MCF 10A (cell line): ENCODE measurements around the gene STX17. TPM values are rescaled to one million over a fixed set of nuclear protein-coding genes. Genes with fewer than 3 reads are reported as not detected.

Experiments
- BruUV-seq: library from RNA; stranded (reverse); fragments of 400-500 nt; replicated peaks from 2 replicates; lab custom pipeline; 2021; lab: Mats Ljungman, UMichigan
- CTCF ChIA-PET: fragments of 300-600 bp; sonication (Branson Sonifier 250); formaldehyde crosslinking; extraction: SDS; loops from one replicate; lab custom pipeline; 2021; ENCODE audit warnings: antibody characterized with exemption, inconsistent platforms; lab: Yijun Ruan, JAX
- POLR2A ChIA-PET: fragments of 300-600, 350-650 bp; sonication (Branson Sonifier 250); formaldehyde crosslinking; extraction: SDS; loops from one replicate; lab custom pipeline; 2020; ENCODE audit warnings: antibody characterized with exemption, inconsistent platforms; lab: Yijun Ruan, JAX
- DNase-seq: peaks from one replicate; pipeline ENCODE4 v3.0.0-alpha.2; 2018; ENCODE audit not compliant: unreplicated experiment
- H3K27ac Mint-ChIP-seq: one replicate; pipeline ENCODE4 v1.8.0; 2022; ENCODE audit warnings: mild to moderate bottlenecking, low read depth, mixed read lengths; ENCODE audit not compliant: unreplicated experiment
- H3K27me3 Mint-ChIP-seq: one replicate; pipeline ENCODE4 v1.8.0; 2022; ENCODE audit warnings: mixed read lengths; ENCODE audit not compliant: insufficient read depth, unreplicated experiment
- H3K36me3 Mint-ChIP-seq: one replicate; pipeline ENCODE4 v1.8.0; 2022; ENCODE audit warnings: mild to moderate bottlenecking, moderate library complexity, mixed read lengths; ENCODE audit not compliant: insufficient read depth, unreplicated experiment
- H3K4me1 Mint-ChIP-seq: one replicate; pipeline ENCODE4 v1.8.0; 2022; ENCODE audit warnings: mixed read lengths; ENCODE audit not compliant: insufficient read depth, unreplicated experiment
- H3K4me3 Mint-ChIP-seq: one replicate; pipeline ENCODE4 v1.8.0; 2022; ENCODE audit warnings: mild to moderate bottlenecking, moderate library complexity, mixed read lengths; ENCODE audit not compliant: unreplicated experiment
- H3K9me3 Mint-ChIP-seq: one replicate; pipeline ENCODE4 v1.8.0; 2022; ENCODE audit warnings: mixed read lengths; ENCODE audit not compliant: unreplicated experiment
- CTCF ChIP-seq: fragments of 200-600 bp; IDR thresholded peaks from one replicate; pipeline ENCODE4 v1.8.0; 2022; ENCODE audit warnings: antibody characterized with exemption, mild to moderate bottlenecking; ENCODE audit not compliant: unreplicated experiment
- intact Hi-C: fragments of 100-400 bp; cut with micrococcal nuclease; formaldehyde crosslinking; loops from 2 replicates; pipeline ENCODE4 v1.14.1; 2022
- total RNA-seq: library from RNA; stranded (reverse); gene quantifications from 2 replicates; pipeline ENCODE4 v1.2.3, GENCODE V29; 2022

Gene STX17
- total RNA-seq, 1 experiment from 2014 or later, result 32.4 TPM

GRCh38 chr9:99931155-99931840 is 24.8 kb downstream of the STX17 start:
- DNase-seq, result no peak
- Mint-ChIP-seq H3K27ac (no peak overlapping the region), H3K27me3 (no peaks in the 10 kb centered on the region), H3K4me3 (no peak overlapping the region), H3K36me3 (peaks cover 33% of the 10 kb centered on the region), H3K9me3 (peaks cover 8% of the 10 kb centered on the region), H3K4me1 (no peaks in the 10 kb centered on the region)
- no TSS peak for BruUV-seq
- TF ChIP-seq CTCF, result no peak
- ChIA-PET CTCF (interaction anchor here (0.9 kb wide), 1 partner anchor 20 kb away, joined by 4 read pairs; no protein-coding TSS in a partner anchor), POLR2A (interaction anchor here (1.0 kb wide), 1 partner anchor 25 kb away, joined by 3 read pairs; the partner anchor contains the start of gene STX17)
- intact Hi-C loops, result no loop called here

- BruUV-seq, result no TSS peak
- peaks cover 2% of the 10 kb centered on the region for H3K36me3 Mint-ChIP-seq
- no peak for TF ChIP-seq CTCF
- intact Hi-C loops, result no loop called here
- no peaks in the 10 kb centered on the region for H3K27me3 Mint-ChIP-seq
- H3K4me1 Mint-ChIP-seq, result no peaks in the 10 kb centered on the region
- H3K27ac Mint-ChIP-seq, result no peak overlapping the region
- no peak overlapping the region for H3K4me3 Mint-ChIP-seq
- ChIA-PET POLR2A (interaction anchor here (0.8 kb wide), 1 partner anchor 715 kb away, joined by 3 read pairs; the partner anchor contains the start of gene ALG2), CTCF (interaction anchor here (0.7 kb wide), 1 partner anchor 131 kb away, joined by 3 read pairs; no protein-coding TSS in a partner anchor)
- no peak for DNase-seq
- peaks cover 11% of the 10 kb centered on the region for H3K9me3 Mint-ChIP-seq
Observed at GRCh38 chr9:99936947-99937587, 30.6 kb downstream of the STX17 start.

- intact Hi-C loops, result no loop called here
- Mint-ChIP-seq H3K4me1 (no peaks in the 10 kb centered on the region), H3K4me3 (no peak overlapping the region), H3K27ac (no peak overlapping the region), H3K9me3 (no peaks in the 10 kb centered on the region), H3K27me3 (no peaks in the 10 kb centered on the region), H3K36me3 (peaks cover 8% of the 10 kb centered on the region)
- DNase-seq, result no peak
- TF ChIP-seq CTCF, result no peak
- no TSS peak for BruUV-seq
- CTCF ChIA-PET, result interaction anchor here (0.6 to 1.2 kb wide), 11 partner anchors 10 to 1038 kb away, joined by 3 to 6 read pairs (median 4); no protein-coding TSS in a partner anchor
- POLR2A ChIA-PET, result interaction anchor here (0.6 to 1.9 kb wide), 6 partner anchors 10 to 126 kb away, joined by 3 to 5 read pairs (median 4); partner anchors contain the start of genes NR4A3 and STX17
Observed at GRCh38 chr9:99947395-99947794, 40.9 kb downstream of the STX17 start.

- H3K9me3 Mint-ChIP-seq, result no peaks in the 10 kb centered on the region
- DNase-seq, result no peak
- H3K4me1 Mint-ChIP-seq, result no peaks in the 10 kb centered on the region
- no peak overlapping the region for H3K27ac Mint-ChIP-seq
- ChIA-PET POLR2A (interaction anchor here (0.7 to 1.9 kb wide), 4 partner anchors 15 to 130 kb away, joined by 3 to 4 read pairs (median 4); partner anchors contain the start of gene NR4A3), CTCF (interaction anchor here (1.0 to 1.2 kb wide), 5 partner anchors 9 to 788 kb away, joined by 3 to 4 read pairs (median 3); no protein-coding TSS in a partner anchor)
- H3K27me3 Mint-ChIP-seq, result no peaks in the 10 kb centered on the region
- no peak overlapping the region for H3K4me3 Mint-ChIP-seq
- BruUV-seq, result no TSS peak
- peaks cover 8% of the 10 kb centered on the region for H3K36me3 Mint-ChIP-seq
- intact Hi-C loops, result no loop called here
- no peak for TF ChIP-seq CTCF
Observed at GRCh38 chr9:99948482-99948881, 42.0 kb downstream of the STX17 start.
